GM12878 (cell line): ENCODE measurements around the gene POU2F3. TPM values are rescaled to one million over a fixed set of nuclear protein-coding genes. Genes with fewer than 3 reads are reported as not detected.

Source experiments
- BACH1 ChIP-seq: fragments of 450-650 bp; IDR thresholded peaks from 2 replicates; pipeline ENCODE4 v1.6.1; 2017; ENCODE audit warnings: mild to moderate bottlenecking, borderline replicate concordance
- BMI1 ChIP-seq: fragments of 450-650 bp; IDR thresholded peaks from 2 replicates; pipeline ENCODE4 v1.6.1; 2016; ENCODE audit warnings: mild to moderate bottlenecking, moderate library complexity, borderline replicate concordance
- CBFB ChIP-seq: IDR thresholded peaks from 2 replicates; pipeline ENCODE4 v1.6.1; 2016; ENCODE audit warnings: antibody characterized with exemption, low read depth
- DPF2 ChIP-seq: fragments of 450-650 bp; IDR thresholded peaks from 2 replicates; pipeline ENCODE4 v1.6.1; 2017; ENCODE audit warnings: mild to moderate bottlenecking
- FOXK2 ChIP-seq: fragments of 450-650 bp; IDR thresholded peaks from 2 replicates; pipeline ENCODE4 v1.6.1; 2017; ENCODE audit warnings: mild to moderate bottlenecking, moderate library complexity
- HCFC1 ChIP-seq: fragments of 150-350 bp; IDR thresholded peaks from 2 replicates; pipeline ENCODE4 v1.6.1; 2014; ENCODE audit warnings: low read length
- KAT2A ChIP-seq: conservative IDR thresholded peaks from 2 replicates; pipeline ENCODE4 v1.6.1; 2011; ENCODE audit warnings: low read depth, low read length; ENCODE audit not compliant: control insufficient read depth
- KDM1A ChIP-seq: fragments of 200-600 bp; sonication (generic); IDR thresholded peaks from 2 replicates; pipeline ENCODE4 v1.6.1; 2016; ENCODE audit warnings: borderline replicate concordance
- MAX ChIP-seq: IDR thresholded peaks from 2 replicates; pipeline ENCODE4 v1.6.1; 2012; ENCODE audit warnings: low read depth, low read length, improper control_type of control experiment
- MXI1 ChIP-seq: fragments of 150-350 bp; IDR thresholded peaks from 2 replicates; pipeline ENCODE4 v1.6.1; 2011; ENCODE audit warnings: low read depth, mild to moderate bottlenecking, inconsistent platforms, low read length, improper control_type of control experiment
- NBN ChIP-seq: fragments of 450-650 bp; IDR thresholded peaks from 2 replicates; pipeline ENCODE4 v1.6.1; 2016
- NR2C1 ChIP-seq: fragments of 450-650 bp; IDR thresholded peaks from 2 replicates; pipeline ENCODE4 v1.6.1; 2017; ENCODE audit warnings: antibody characterized with exemption, mild to moderate bottlenecking, moderate library complexity
- NR2F1 ChIP-seq: fragments of 450-650 bp; conservative IDR thresholded peaks from 2 replicates; pipeline ENCODE4 v1.6.1; 2017; ENCODE audit warnings: mild to moderate bottlenecking
- PAX5 ChIP-seq: IDR thresholded peaks from 2 replicates; pipeline ENCODE4 v1.6.1; 2011; ENCODE audit warnings: low read depth, low read length, borderline replicate concordance
- POLR2AphosphoS5 ChIP-seq: IDR thresholded peaks from 2 replicates; pipeline ENCODE4 v1.6.1; 2011; ENCODE audit warnings: mild to moderate bottlenecking, low read length, inconsistent platforms
- RCOR1 ChIP-seq: conservative IDR thresholded peaks from 2 replicates; pipeline ENCODE4 v1.6.1; 2012; ENCODE audit warnings: low read depth, low read length, improper control_type of control experiment
- RELA ChIP-seq: fragments of 450-650 bp; IDR thresholded peaks from 2 replicates; pipeline ENCODE4 v1.8.0; 2014; ENCODE audit warnings: borderline replicate concordance; ENCODE audit not compliant: partially characterized antibody
- SMARCA5 ChIP-seq: fragments of 450-650 bp; IDR thresholded peaks from 2 replicates; pipeline ENCODE4 v1.6.1; 2017; ENCODE audit warnings: mild to moderate bottlenecking
- SMC3 ChIP-seq: IDR thresholded peaks from 2 replicates; pipeline ENCODE4 v1.6.1; 2011; ENCODE audit warnings: low read length, improper control_type of control experiment, borderline replicate concordance
- STAT3 ChIP-seq: IDR thresholded peaks from 2 replicates; pipeline ENCODE4 v1.6.1; 2011; ENCODE audit warnings: low read depth, low read length, improper control_type of control experiment
- WRNIP1 ChIP-seq: IDR thresholded peaks from 2 replicates; pipeline ENCODE4 v1.6.1; 2011; ENCODE audit warnings: low read depth, low read length, improper control_type of control experiment, borderline replicate concordance
- YBX1 ChIP-seq: fragments of 450-650 bp; IDR thresholded peaks from 2 replicates; pipeline ENCODE4 v1.6.1; 2016; ENCODE audit warnings: antibody characterized with exemption
- YY1 ChIP-seq: IDR thresholded peaks from 2 replicates; pipeline ENCODE4 v1.6.1; 2011; ENCODE audit warnings: low read depth, mild to moderate bottlenecking, low read length
- ZNF207 ChIP-seq: fragments of 450-650 bp; IDR thresholded peaks from 2 replicates; pipeline ENCODE4 v1.6.1; 2014; ENCODE audit warnings: antibody characterized with exemption, mild to moderate bottlenecking, borderline replicate concordance
- ZNF274 ChIP-seq: IDR thresholded peaks from one replicate; pipeline ENCODE4 v1.8.0; 2011; ENCODE audit not compliant: insufficient read length, insufficient read depth
- polyA plus RNA-seq, 11 experiments: library from polyadenylated mRNA; depleted of rRNA in 4 of 11; unstranded in 6 of 11; stranded (reverse) in 5 of 11; fragments of >200 nt; fragmentation: Nextera tagmentation in 4 of 11; fragmentation: Illumina TruSeq in 1 of 11; extraction: Ambion mirVana in 4 of 11; extraction: Trizol in 1 of 11; gene quantifications; 1 replicate in 1 of 11; 2 replicates in 10 of 11; pipeline versions ENCODE4 v1.2.1 to v1.2.3, GENCODE V29; 2011 to 2016; ENCODE audit warnings: inconsistent platforms in 2 of 11, missing spikeins in 2 of 11, low read depth in 1 of 11
- total RNA-seq, 4 experiments: library from RNA; depleted of rRNA in 3 of 4; stranded (reverse); fragments of >200 nt in 3 of 4; fragmentation: Illumina TruSeq in 1 of 4; extraction: Trizol in 1 of 4; gene quantifications; 2 replicates each; pipeline versions ENCODE4 v1.2.1 to v1.2.3, GENCODE V29; 2013 to 2021
- TF ChIP-seq, protein P1 (sequence below): IDR thresholded peaks from 2 replicates; pipeline ENCODE4 v1.6.1; 2011; ENCODE audit warnings: borderline replicate concordance, low read depth, mild to moderate bottlenecking, moderate library complexity, mixed read lengths, low read length; ENCODE audit not compliant: insufficient read depth; ENCODE audit errors: extremely low read length
- TF ChIP-seq, protein P2 (sequence below): fragments of 450-650 bp; IDR thresholded peaks from 2 replicates; pipeline ENCODE4 v1.6.1; 2017; ENCODE audit warnings: mild to moderate bottlenecking, moderate library complexity

The POU2F3 gene
- total and polyA plus RNA-seq, 10 of the 15 experiments (the other 5 are each of a cell fraction or from before 2014, with no cell fraction given): 0.09 to 4.4 (median 0.33) TPM

- no peak for TF ChIP-seq STAT3
- TF ChIP-seq SMC3: peak; percentile 100
- no peak for TF ChIP-seq FOXK2
- TF ChIP-seq BMI1: no peak
- no peak for TF ChIP-seq NBN
- TF ChIP-seq RELA: no peak
- TF ChIP-seq ZNF207: no peak
- TF ChIP-seq WRNIP1: no peak
- no peak for TF ChIP-seq MXI1
- TF ChIP-seq YBX1: no peak
- no peak for TF ChIP-seq NR2C1
- TF ChIP-seq RCOR1: no peak
- TF ChIP-seq BACH1: no peak
- TF ChIP-seq PAX5: no peak
- TF ChIP-seq POLR2AphosphoS5: no peak
- TF ChIP-seq ZNF274: no peak
- no peak for TF ChIP-seq MAX
- peak; percentile 48; the same call in 1 of the 2 replicates for TF ChIP-seq SMARCA5
- TF ChIP-seq HCFC1: no peak
- no peak for TF ChIP-seq KDM1A
- TF ChIP-seq, protein P1, sequence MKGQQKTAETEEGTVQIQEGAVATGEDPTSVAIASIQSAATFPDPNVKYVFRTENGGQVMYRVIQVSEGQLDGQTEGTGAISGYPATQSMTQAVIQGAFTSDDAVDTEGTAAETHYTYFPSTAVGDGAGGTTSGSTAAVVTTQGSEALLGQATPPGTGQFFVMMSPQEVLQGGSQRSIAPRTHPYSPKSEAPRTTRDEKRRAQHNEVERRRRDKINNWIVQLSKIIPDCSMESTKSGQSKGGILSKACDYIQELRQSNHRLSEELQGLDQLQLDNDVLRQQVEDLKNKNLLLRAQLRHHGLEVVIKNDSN: no peak
- peak; percentile 76 for TF ChIP-seq YY1
- no peak for TF ChIP-seq DPF2
- TF ChIP-seq KAT2A: no peak
- TF ChIP-seq, protein P2, sequence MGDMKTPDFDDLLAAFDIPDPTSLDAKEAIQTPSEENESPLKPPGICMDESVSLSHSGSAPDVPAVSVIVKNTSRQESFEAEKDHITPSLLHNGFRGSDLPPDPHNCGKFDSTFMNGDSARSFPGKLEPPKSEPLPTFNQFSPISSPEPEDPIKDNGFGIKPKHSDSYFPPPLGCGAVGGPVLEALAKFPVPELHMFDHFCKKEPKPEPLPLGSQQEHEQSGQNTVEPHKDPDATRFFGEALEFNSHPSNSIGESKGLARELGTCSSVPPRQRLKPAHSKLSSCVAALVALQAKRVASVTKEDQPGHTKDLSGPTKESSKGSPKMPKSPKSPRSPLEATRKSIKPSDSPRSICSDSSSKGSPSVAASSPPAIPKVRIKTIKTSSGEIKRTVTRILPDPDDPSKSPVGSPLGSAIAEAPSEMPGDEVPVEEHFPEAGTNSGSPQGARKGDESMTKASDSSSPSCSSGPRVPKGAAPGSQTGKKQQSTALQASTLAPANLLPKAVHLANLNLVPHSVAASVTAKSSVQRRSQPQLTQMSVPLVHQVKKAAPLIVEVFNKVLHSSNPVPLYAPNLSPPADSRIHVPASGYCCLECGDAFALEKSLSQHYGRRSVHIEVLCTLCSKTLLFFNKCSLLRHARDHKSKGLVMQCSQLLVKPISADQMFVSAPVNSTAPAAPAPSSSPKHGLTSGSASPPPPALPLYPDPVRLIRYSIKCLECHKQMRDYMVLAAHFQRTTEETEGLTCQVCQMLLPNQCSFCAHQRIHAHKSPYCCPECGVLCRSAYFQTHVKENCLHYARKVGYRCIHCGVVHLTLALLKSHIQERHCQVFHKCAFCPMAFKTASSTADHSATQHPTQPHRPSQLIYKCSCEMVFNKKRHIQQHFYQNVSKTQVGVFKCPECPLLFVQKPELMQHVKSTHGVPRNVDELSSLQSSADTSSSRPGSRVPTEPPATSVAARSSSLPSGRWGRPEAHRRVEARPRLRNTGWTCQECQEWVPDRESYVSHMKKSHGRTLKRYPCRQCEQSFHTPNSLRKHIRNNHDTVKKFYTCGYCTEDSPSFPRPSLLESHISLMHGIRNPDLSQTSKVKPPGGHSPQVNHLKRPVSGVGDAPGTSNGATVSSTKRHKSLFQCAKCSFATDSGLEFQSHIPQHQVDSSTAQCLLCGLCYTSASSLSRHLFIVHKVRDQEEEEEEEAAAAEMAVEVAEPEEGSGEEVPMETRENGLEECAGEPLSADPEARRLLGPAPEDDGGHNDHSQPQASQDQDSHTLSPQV: no peak
- TF ChIP-seq NR2F1: peak; percentile 61
- TF ChIP-seq CBFB: no peak
These were observed 4.8 kb upstream of the POU2F3 start (continued) for GRCh38 chr11:120235024-120235628.
